H1 (cell line): ENCODE measurements around the gene UGT1A6. TPM values are rescaled to one million over a fixed set of nuclear protein-coding genes. Genes with fewer than 3 reads are reported as not detected.
"Not testable (repeated sequence)": the region's sequence is repeated elsewhere in the genome, so short reads cannot be mapped to it uniquely, and the experiment has no call there.

Source experiments
- CTCF ChIA-PET: fragments of 300-600 bp; sonication (Branson Sonifier 250); formaldehyde crosslinking; loops from one replicate; lab custom pipeline; 2021; ENCODE audit not compliant: partially characterized antibody; lab: Charles Lee
- POLR2A ChIA-PET: fragments of 300-600 bp; sonication (Branson Sonifier 250); formaldehyde crosslinking; loops from one replicate; lab custom pipeline; 2021; ENCODE audit warnings: inconsistent platforms; ENCODE audit not compliant: partially characterized antibody; lab: Charles Lee
- DNase-seq, 2 experiments: peaks; one replicate each; pipeline versions ENCODE4 v3.0.0 to v3.0.0-alpha.2; 2010 to 2022; ENCODE audit warnings: low spot score in 2 of 2, low read depth in 1 of 2, mixed read lengths in 1 of 2
- FAIRE-seq: peaks from 2 replicates; lab custom pipeline; 2011; peaks lifted over from hg19 to GRCh38; lab: Jason Lieb, UNC
- H2AFZ ChIP-seq: 2 replicates; pipeline ENCODE4 v1.8.1; 2012; ENCODE audit warnings: low read length, inconsistent platforms
- H2AK5ac ChIP-seq: 2 replicates; pipeline ENCODE4 v1.6.1; 2013; ENCODE audit warnings: low read depth, low read length
- H2BK120ac ChIP-seq: replicated peaks from 2 replicates; pipeline ENCODE3; 2013; ENCODE audit warnings: low read depth, low read length, inconsistent platforms
- H2BK12ac ChIP-seq: 2 replicates; pipeline ENCODE4 v1.6.1; 2013; ENCODE audit warnings: low read depth, low read length
- H2BK15ac ChIP-seq: 2 replicates; pipeline ENCODE4 v1.6.1; 2013; ENCODE audit warnings: low read length
- H2BK20ac ChIP-seq: 2 replicates; pipeline ENCODE4 v1.6.1; 2013; ENCODE audit warnings: low read length
- H2BK5ac ChIP-seq: 2 replicates; pipeline ENCODE4 v1.6.1; 2013; ENCODE audit warnings: low read depth, low read length
- H3K14ac ChIP-seq: 2 replicates; pipeline ENCODE4 v1.6.1; 2013; ENCODE audit warnings: inconsistent platforms; ENCODE audit not compliant: insufficient read length
- H3K18ac ChIP-seq: 2 replicates; pipeline ENCODE4 v1.6.1; 2013; ENCODE audit warnings: low read length; ENCODE audit errors: extremely low read depth
- H3K23ac ChIP-seq: 2 replicates; pipeline ENCODE4 v1.6.1; 2013; ENCODE audit warnings: inconsistent platforms; ENCODE audit not compliant: insufficient read length
- H3K23me2 ChIP-seq: 2 replicates; pipeline ENCODE4 v1.6.1; 2013; ENCODE audit warnings: low read depth, low read length
- H3K27ac ChIP-seq: 2 replicates; pipeline ENCODE4 v1.6.1; 2011; ENCODE audit warnings: low read depth, low read length, inconsistent platforms
- H3K27me3 ChIP-seq, 4 experiments: replicated peaks in 1 of 4; 1 replicate in 1 of 4; 2 replicates in 3 of 4; pipeline versions ENCODE4 v1.6.1 to v1.8.1; 2011 to 2013; ENCODE audit warnings: low read length in 3 of 4, mild to moderate bottlenecking in 3 of 4, inconsistent platforms in 2 of 4, mixed read lengths in 2 of 4, moderate library complexity in 1 of 4; ENCODE audit not compliant: control insufficient read depth in 3 of 4, insufficient read depth in 3 of 4; ENCODE audit errors: extremely low read depth in 1 of 4
- H3K36me3 ChIP-seq, 4 experiments: 2 replicates each; pipeline versions ENCODE4 v1.6.1 to v1.8.1; 2011 to 2013; ENCODE audit warnings: mild to moderate bottlenecking in 4 of 4, low read length in 3 of 4, moderate library complexity in 2 of 4, control low read depth in 1 of 4, inconsistent platforms in 1 of 4; ENCODE audit not compliant: insufficient read depth in 4 of 4, control insufficient read depth in 2 of 4
- H3K4ac ChIP-seq: replicated peaks from 2 replicates; pipeline ENCODE3; 2013; ENCODE audit warnings: low read length, low read depth, mixed read lengths, inconsistent platforms; ENCODE audit not compliant: insufficient read length
- H3K4me1 ChIP-seq, 4 experiments: replicated peaks in 1 of 4; 1 replicate in 1 of 4; 2 replicates in 3 of 4; pipeline versions ENCODE4 v1.6.1 to v1.8.1; 2011 to 2013; ENCODE audit warnings: low read length in 3 of 4, inconsistent platforms in 2 of 4, mixed read lengths in 1 of 4; ENCODE audit not compliant: insufficient read depth in 4 of 4, control insufficient read depth in 3 of 4
- H3K4me2 ChIP-seq, 2 experiments: 2 replicates each; pipeline versions ENCODE4 v1.6.1 to v1.8.1; 2011 to 2013; ENCODE audit warnings: low read depth in 2 of 2, low read length in 2 of 2, control low read depth in 1 of 2, inconsistent platforms in 1 of 2, mild to moderate bottlenecking in 1 of 2; ENCODE audit not compliant: insufficient read depth in 1 of 2
- H3K4me3 ChIP-seq, 4 experiments: fragments of 200-600, 300-600 bp in 1 of 4; sonication (generic), shearing (Covaris generic), sonication (Bioruptor Twin) in 1 of 4; 2 replicates each; pipeline versions ENCODE4 v1.5.1 to v1.8.1; 2011 to 2016; ENCODE audit warnings: low read length in 4 of 4, low read depth in 3 of 4, control low read depth in 2 of 4, inconsistent platforms in 2 of 4, mild to moderate bottlenecking in 2 of 4, mixed read lengths in 1 of 4, moderate library complexity in 1 of 4; ENCODE audit not compliant: insufficient read depth in 2 of 4; ENCODE audit errors: extremely low read depth in 1 of 4
- H3K56ac ChIP-seq: replicated peaks from 2 replicates; pipeline ENCODE3; 2013; ENCODE audit warnings: low read depth, mild to moderate bottlenecking, mixed read lengths, low read length, inconsistent platforms; ENCODE audit not compliant: insufficient read length
- H3K79me1 ChIP-seq: 2 replicates; pipeline ENCODE4 v1.6.1; 2013; ENCODE audit warnings: low read depth, low read length, control low read depth
- H3K79me2 ChIP-seq, 2 experiments: 2 replicates each; pipeline versions ENCODE4 v1.6.1 to v1.8.1; 2012 to 2013; ENCODE audit warnings: low read length in 2 of 2, mild to moderate bottlenecking in 2 of 2, inconsistent platforms in 1 of 2; ENCODE audit not compliant: insufficient read depth in 2 of 2, control insufficient read depth in 1 of 2
- H3K9ac ChIP-seq, 4 experiments: replicated peaks in 1 of 4; 1 replicate in 1 of 4; 2 replicates in 3 of 4; pipeline versions ENCODE4 v1.6.1 to v1.8.1; 2011 to 2013; ENCODE audit warnings: low read depth in 3 of 4, low read length in 3 of 4, control low read depth in 2 of 4, mild to moderate bottlenecking in 2 of 4, moderate library complexity in 2 of 4, inconsistent platforms in 1 of 4; ENCODE audit errors: extremely low read depth in 1 of 4
- H3K9me3 ChIP-seq, 2 experiments: 2 replicates each; pipeline versions ENCODE4 v1.6.1 to v1.8.1; 2012 to 2013; ENCODE audit warnings: mild to moderate bottlenecking in 2 of 2, moderate library complexity in 2 of 2, control low read depth in 1 of 2, inconsistent platforms in 1 of 2, low read depth in 1 of 2, low read length in 1 of 2, mixed read lengths in 1 of 2; ENCODE audit not compliant: insufficient read depth in 2 of 2
- H4K20me1 ChIP-seq, 2 experiments: replicated peaks in 1 of 2; 2 replicates each; pipeline versions ENCODE3 to v1.8.1; 2011 to 2013; ENCODE audit warnings: inconsistent platforms in 2 of 2, low read length in 2 of 2, mild to moderate bottlenecking in 1 of 2; ENCODE audit not compliant: insufficient read depth in 2 of 2, control insufficient read depth in 1 of 2
- H4K5ac ChIP-seq: 2 replicates; pipeline ENCODE4 v1.6.1; 2013; ENCODE audit warnings: low read length, low read depth, mixed read lengths, inconsistent platforms; ENCODE audit not compliant: insufficient read length
- H4K8ac ChIP-seq: 2 replicates; pipeline ENCODE4 v1.8.0; 2013; ENCODE audit warnings: mild to moderate bottlenecking, moderate library complexity, low read length, inconsistent platforms; ENCODE audit not compliant: insufficient read depth; ENCODE audit errors: extremely low read depth
- H4K91ac ChIP-seq: replicated peaks from 2 replicates; pipeline ENCODE3; 2013; ENCODE audit warnings: low read length, mixed read lengths, inconsistent platforms; ENCODE audit not compliant: insufficient read length
- WGBS, 2 experiments: shearing (Covaris generic) in 1 of 2; methylation state at CpG; one replicate each; pipeline versions ENCODE4 v1.1.6 to v1.1.7; 2013 to 2015; ENCODE audit warnings: low lambda C conversion rate in 2 of 2, mixed read lengths in 2 of 2, inconsistent platforms in 1 of 2, low coverage in 1 of 2, missing lambda C conversion rate in 1 of 2; ENCODE audit not compliant: insufficient replicate concordance in 2 of 2, insufficient coverage in 1 of 2, insufficient read length in 1 of 2; ENCODE audit errors: extremely low coverage in 1 of 2, missing lambda C conversion rate in 1 of 2; 5-methylcytosine and 5-hydroxymethylcytosine counted together
- polyA plus RNA-seq, 7 experiments: library from polyadenylated mRNA; depleted of rRNA in 3 of 7; stranded (reverse) in 5 of 7; unstranded in 2 of 7; fragments of >200 nt in 5 of 7; fragments of 200-250 nt in 2 of 7; gene quantifications; 1 replicate in 5 of 7; 2 replicates in 1 of 7; 4 replicates in 1 of 7; pipeline versions ENCODE4 v1.2.1 to v1.2.3, GENCODE V29; 2011 to 2013; ENCODE audit warnings: missing spikeins in 2 of 7, mixed read lengths in 2 of 7
- total RNA-seq: library from RNA; stranded (reverse); fragmentation: NEBNext Ultra II Directional; extraction: Animal tissue kit (Norgen Biotek cat#: 25700); gene quantifications from 2 replicates; pipeline ENCODE4 v1.2.1, GENCODE V29; 2021

UGT1A6 gene
- total and polyA plus RNA-seq, 2 of the 8 experiments (the other 6 are each of a cell fraction or from before 2014, with no cell fraction given) = not detected

DNA sequence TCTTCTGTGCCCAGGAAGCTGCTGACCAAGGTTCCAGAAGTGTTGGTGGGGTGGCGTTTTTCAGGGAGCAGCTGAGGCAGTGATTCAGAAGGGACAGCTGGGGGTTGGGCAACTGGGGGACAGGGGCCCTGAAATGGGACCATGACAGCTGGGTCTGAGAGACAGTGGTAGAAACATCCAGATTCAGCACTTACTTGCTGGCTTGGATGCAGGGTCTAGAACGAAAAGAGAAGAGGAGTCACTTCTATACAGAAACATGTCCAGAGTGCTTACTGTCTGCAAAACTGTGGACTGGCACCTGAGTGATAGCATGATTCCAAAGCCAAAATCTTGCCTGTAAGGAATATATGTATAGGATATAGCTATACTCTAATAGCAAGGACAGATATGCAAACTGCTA, 53.1 kb downstream of the UGT1A6 start:
- H3K9ac ChIP-seq, H3K4me3 ChIP-seq, H3K4me2 ChIP-seq, H2BK15ac ChIP-seq, H3K27ac ChIP-seq, H4K8ac ChIP-seq, H3K79me2 ChIP-seq, H4K5ac ChIP-seq, H3K79me1 ChIP-seq, H3K36me3 ChIP-seq, POLR2A ChIA-PET, H3K14ac ChIP-seq, DNase-seq, H3K23ac ChIP-seq, H4K91ac ChIP-seq, H2AK5ac ChIP-seq, H3K27me3 ChIP-seq, CTCF ChIA-PET, H3K4ac ChIP-seq, FAIRE-seq, H3K18ac ChIP-seq, H3K56ac ChIP-seq, H2BK5ac ChIP-seq, H2BK20ac ChIP-seq, H2BK120ac ChIP-seq, H4K20me1 ChIP-seq, H3K23me2 ChIP-seq, H2AFZ ChIP-seq, H3K4me1 ChIP-seq, H2BK12ac ChIP-seq: not testable (repeated sequence)
- WGBS, 2 experiments = 76% methylated on average over 2 of the region's 2 CpGs; no CpG with 5 or more reads in 1 of the 2 experiments
- peaks cover 9 to 27% of the 10 kb centered on the region in 2 experiments; a peak in 3 of 4 replicates for H3K9me3 ChIP-seq
